DLD1 (cell line): Measurements from ENCODE around the gene GART.
"Not testable (repeated sequence)": the region's sequence is repeated elsewhere in the genome, so short reads cannot be mapped to it uniquely, and the experiment has no call there.

Experiments used
- in situ Hi-C: cut with HindIII; loops from 2 replicates; pipeline ENCODE4 v1.10.0; 2017; ENCODE audit warnings: low sequenced_read_pairs

GART gene

GRCh38 chr21:33541756-33542639 is at the start of gene GART:
GART (minus strand) TSS chr21:33542117; CDS start chr21:33539315, 2,802 bp downstream.
- in situ Hi-C loops: no loop called here

DNA sequence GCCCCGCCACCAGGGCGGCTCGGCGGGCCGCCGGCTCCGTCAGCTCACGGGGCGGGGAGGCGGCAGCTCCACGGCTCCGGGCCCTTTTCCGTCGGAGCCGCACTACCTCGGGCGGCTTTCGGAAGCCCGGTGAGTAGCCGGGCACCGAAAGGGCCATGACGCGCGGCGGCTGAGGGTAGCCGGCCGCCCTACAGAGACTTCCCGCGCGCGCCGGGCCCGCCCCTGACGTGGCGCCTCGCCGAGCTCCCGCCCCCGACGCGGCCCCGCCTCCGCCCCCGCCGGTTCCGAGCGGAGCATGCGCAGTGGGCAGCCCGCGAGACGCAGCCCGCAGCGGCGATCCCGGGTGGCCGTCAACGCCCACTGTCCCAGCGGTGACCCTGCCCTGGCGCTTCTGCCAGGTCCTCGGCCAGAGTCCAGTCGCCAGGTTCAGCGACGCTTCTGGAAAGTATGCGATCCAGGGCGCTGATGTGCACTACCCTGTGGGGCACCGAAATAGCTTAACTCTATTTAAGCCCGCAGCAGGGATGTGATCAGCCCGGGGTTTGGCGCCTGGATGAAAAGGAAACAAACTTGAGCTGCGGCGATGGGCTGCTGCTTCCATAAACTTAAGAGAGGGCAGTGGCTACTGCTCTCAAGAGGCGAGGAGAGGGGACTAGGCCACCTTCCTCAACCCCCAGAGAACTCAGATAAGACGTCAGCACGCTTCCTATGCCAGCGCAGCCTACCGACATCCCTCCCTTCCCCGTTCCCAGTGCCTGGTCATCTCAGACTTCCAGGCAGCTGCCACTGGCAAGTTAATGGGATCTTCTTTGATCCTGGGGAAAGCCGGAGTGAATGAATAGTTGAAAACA is 46.8 kb upstream of the GART start, which contains the start of gene DONSON:
Gene DONSON (minus strand): TSS at position 200 of the 851 bp plus-strand sequence. CDS start 43 bp downstream, at position 157.
- in situ Hi-C loops: no loop called here

DNA sequence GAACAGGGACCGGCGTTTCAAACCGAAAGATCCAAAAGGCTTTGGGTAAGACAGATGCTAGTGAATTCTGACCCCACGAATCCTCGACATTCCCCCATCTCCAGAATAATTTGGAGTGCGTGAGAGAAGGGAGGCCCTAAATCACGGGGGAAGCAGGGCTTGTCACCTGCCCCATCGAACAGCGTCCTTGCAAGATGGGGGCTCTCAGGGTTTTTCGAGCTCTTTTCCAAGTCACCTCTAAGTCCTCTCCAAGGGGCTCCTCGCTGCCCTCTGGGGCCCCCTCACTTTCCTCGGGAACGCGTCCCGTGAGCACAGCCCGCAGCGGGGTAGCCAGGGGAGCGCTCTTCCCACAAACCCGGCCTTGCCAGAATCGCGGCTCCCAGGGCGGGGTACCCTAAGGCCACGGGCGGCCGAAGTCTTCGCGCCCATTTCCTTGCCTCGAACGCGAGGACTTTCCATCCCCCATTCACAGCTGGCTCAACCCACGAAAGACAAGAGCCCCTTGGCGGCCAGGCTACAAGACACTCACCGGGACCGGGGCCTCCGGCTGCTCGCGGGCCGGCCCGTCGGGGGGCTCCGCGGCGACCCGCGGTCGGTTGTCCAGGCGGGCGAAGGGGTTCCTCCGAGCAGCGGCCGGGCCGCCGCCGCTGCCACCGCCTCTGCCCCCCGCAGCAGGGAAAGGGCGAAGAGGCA is 46.0 kb upstream of the GART start:
- in situ Hi-C loops: no loop called here

GRCh38 chr21:33586927-33587326 is 45.0 kb upstream of the GART start:
- in situ Hi-C loops: no loop called here

- in situ Hi-C loops: no loop called here
Measured at GRCh38 chr21:33584455-33584854, 42.5 kb upstream of the GART start.

DNA sequence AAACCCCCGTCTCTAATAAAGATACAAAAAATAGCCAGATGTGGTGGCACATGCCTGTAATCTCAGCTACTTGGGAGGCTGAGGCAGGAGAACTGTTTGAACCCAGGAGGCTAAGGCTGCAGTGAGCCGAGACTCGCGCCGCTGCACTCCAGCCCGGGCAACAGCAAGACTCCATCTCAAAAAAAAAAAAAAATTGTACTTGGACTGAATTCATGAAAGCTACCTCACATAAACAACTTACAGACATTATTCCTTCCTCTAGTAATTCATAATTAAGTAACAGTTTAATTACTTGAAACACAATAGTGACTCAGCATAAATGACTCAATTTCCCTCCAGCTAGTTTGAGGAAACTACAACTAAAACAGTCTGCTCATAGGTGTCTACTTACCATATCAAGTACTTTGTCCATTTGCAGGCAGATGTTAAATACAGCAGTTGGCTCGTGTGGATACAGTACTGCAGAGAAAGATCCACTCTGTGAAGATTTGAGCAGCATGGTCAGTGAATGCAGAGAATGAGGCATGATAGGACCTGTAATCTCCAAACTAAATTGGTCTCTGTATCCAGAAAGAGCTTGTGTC is 37.1 kb upstream of the GART start:
- in situ Hi-C loops: no loop called here

DNA sequence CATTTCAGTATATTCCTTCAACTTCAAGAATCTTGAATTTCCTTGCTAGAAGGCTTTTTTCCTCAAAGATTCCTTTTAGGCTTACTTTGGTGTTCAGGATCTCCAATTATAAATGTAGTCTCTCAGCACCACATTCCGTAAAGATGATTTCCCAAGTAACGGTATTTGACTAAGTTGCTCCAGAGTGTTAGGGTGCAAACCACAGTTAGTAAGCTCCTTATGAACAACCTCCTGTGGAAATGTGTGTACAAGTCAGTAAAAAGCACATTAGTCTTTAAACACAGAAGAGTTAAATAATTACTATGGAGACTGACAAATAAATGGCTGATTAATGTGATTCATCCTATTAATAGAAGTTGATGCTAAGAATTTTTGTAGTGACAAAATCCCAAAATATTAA is 36.3 kb upstream of the GART start:
- in situ Hi-C loops: no loop called here

- in situ Hi-C loops: not testable (repeated sequence)
Measured at GRCh38 chr21:33576741-33577141, 34.8 kb upstream of the GART start.

- in situ Hi-C loops: no loop called here
Measured at GRCh38 chr21:33572350-33572749, 30.4 kb upstream of the GART start.

DNA sequence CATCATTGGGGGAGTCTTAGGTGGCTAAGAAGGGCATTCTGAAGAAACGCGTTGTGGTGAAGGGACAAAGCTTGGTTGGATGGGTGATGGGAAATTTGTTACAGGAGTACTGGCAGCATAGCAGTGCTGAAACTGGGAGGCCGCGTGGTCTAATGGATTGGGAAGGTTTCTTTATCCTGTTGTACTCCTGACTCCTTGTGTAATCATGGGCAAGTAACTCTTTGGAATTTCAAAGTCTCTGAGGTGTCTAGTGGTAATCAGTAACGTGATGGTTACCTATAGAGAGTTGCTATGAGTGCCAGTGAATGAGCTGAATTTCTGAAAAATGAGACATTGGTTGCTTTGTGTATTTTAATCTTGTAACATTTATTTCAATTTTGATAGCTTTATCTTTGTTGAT is 28.1 kb upstream of the GART start:
- in situ Hi-C loops: no loop called here

- in situ Hi-C loops: no loop called here
Measured at GRCh38 chr21:33568448-33568847, 26.5 kb upstream of the GART start.

DNA sequence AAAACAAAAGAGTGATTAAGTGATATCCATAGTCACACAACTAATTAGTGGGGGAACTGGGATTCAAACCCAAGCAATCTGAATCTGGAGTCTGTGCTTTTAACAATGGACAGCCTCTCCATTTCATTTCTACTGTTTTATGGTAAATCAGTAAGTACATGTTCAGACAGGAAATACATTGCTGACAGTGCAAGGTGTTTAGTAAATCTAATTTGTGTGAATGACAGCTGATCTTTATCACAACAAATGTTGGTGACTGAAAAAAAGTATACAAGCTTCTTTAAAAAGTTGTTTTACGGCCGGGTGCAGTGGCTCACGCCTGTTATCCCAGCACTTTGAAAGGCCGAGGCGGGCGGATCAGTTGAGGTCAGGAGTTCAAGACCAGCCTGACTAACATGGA is 26.0 kb upstream of the GART start:
- in situ Hi-C loops: no loop called here

- in situ Hi-C loops: no loop called here
Measured at GRCh38 chr21:33566514-33566913, 24.6 kb upstream of the GART start.

- in situ Hi-C loops: no loop called here
Measured at GRCh38 chr21:33562389-33562788, 20.5 kb upstream of the GART start.

- in situ Hi-C loops: no loop called here
Measured at GRCh38 chr21:33561373-33561772, 19.5 kb upstream of the GART start.

DNA sequence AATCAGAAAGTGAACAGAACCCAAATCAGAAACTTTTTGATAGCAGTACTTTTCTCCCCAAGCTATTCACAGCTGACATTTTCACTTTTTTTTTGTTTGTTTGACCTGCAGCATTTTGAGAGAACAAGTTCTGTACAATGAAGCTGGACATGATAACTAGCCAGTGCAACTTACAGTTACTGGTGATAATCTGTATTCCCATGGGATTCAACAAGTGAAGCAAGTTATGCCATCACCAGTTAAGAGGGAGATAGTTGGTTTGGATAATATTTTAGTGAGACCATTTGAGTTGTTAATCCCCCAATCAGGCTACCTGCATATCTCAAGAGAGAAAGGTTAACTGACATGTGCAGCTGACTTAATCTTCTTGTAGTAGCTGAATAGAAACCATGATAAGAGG is 19.0 kb upstream of the GART start:
- in situ Hi-C loops: no loop called here

DNA sequence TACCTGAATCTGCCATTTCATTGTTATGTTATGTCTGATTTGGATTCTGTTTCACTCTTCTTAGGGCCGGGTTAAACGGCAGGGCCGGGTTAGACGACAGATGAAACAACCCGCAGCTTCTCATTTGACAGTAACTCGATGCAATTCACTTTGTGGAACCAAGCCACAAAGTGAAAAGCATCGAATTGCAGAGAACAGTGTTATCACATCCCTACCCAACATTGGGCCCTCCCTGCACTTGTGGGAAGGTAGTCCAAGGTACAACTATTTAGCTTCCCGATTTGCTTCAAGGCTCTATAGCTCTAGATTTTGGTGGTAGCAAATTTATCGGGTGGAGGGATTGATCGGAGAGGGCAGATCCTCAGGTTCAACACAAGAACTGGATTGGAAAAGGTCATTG is 17.9 kb upstream of the GART start:
- in situ Hi-C loops: no loop called here

- in situ Hi-C loops: no loop called here
Measured at GRCh38 chr21:33558777-33559421, 17.0 kb upstream of the GART start.

- in situ Hi-C loops: no loop called here
Measured at GRCh38 chr21:33557447-33557846, 15.5 kb upstream of the GART start.

DNA sequence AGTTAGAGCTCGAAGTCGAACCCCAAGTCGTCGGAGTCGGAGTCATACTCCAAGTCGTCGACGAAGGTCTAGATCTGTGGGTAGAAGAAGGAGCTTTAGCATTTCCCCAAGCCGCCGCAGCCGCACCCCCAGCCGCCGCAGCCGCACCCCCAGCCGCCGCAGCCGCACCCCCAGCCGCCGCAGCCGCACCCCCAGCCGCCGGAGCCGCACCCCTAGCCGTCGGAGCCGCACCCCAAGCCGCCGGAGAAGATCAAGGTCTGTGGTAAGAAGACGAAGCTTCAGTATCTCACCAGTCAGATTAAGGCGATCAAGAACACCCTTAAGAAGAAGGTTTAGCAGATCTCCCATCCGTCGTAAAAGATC is 13.0 kb upstream of the GART start:
- in situ Hi-C loops: no loop called here
